H1 (cell line): Measurements from ENCODE around the gene FAM222B. TPM values are rescaled to one million over a fixed set of nuclear protein-coding genes. Genes with fewer than 3 reads are reported as not detected.
A peak's percentile ranks its signal among the peaks of the same experiment; 100 is the strongest.

Source experiments
- CTCF ChIA-PET: fragments of 300-600 bp; sonication (Branson Sonifier 250); formaldehyde crosslinking; loops from one replicate; lab custom pipeline; 2021; ENCODE audit not compliant: partially characterized antibody; lab: Charles Lee
- POLR2A ChIA-PET: fragments of 300-600 bp; sonication (Branson Sonifier 250); formaldehyde crosslinking; loops from one replicate; lab custom pipeline; 2021; ENCODE audit warnings: inconsistent platforms; ENCODE audit not compliant: partially characterized antibody; lab: Charles Lee
- DNase-seq, 2 experiments: peaks; one replicate each; pipeline versions ENCODE4 v3.0.0 to v3.0.0-alpha.2; 2010 to 2022; ENCODE audit warnings: low spot score in 2 of 2, low read depth in 1 of 2, mixed read lengths in 1 of 2
- FAIRE-seq: peaks from 2 replicates; lab custom pipeline; 2011; peaks lifted over from hg19 to GRCh38; lab: Jason Lieb, UNC
- H2AFZ ChIP-seq: 2 replicates; pipeline ENCODE4 v1.8.1; 2012; ENCODE audit warnings: low read length, inconsistent platforms
- H2AK5ac ChIP-seq: 2 replicates; pipeline ENCODE4 v1.6.1; 2013; ENCODE audit warnings: low read depth, low read length
- H2BK120ac ChIP-seq: replicated peaks from 2 replicates; pipeline ENCODE3; 2013; ENCODE audit warnings: low read depth, low read length, inconsistent platforms
- H2BK12ac ChIP-seq: 2 replicates; pipeline ENCODE4 v1.6.1; 2013; ENCODE audit warnings: low read depth, low read length
- H2BK15ac ChIP-seq: 2 replicates; pipeline ENCODE4 v1.6.1; 2013; ENCODE audit warnings: low read length
- H2BK20ac ChIP-seq: 2 replicates; pipeline ENCODE4 v1.6.1; 2013; ENCODE audit warnings: low read length
- H2BK5ac ChIP-seq: 2 replicates; pipeline ENCODE4 v1.6.1; 2013; ENCODE audit warnings: low read depth, low read length
- H3K14ac ChIP-seq: 2 replicates; pipeline ENCODE4 v1.6.1; 2013; ENCODE audit warnings: inconsistent platforms; ENCODE audit not compliant: insufficient read length
- H3K18ac ChIP-seq: 2 replicates; pipeline ENCODE4 v1.6.1; 2013; ENCODE audit warnings: low read length; ENCODE audit errors: extremely low read depth
- H3K23ac ChIP-seq: 2 replicates; pipeline ENCODE4 v1.6.1; 2013; ENCODE audit warnings: inconsistent platforms; ENCODE audit not compliant: insufficient read length
- H3K23me2 ChIP-seq: 2 replicates; pipeline ENCODE4 v1.6.1; 2013; ENCODE audit warnings: low read depth, low read length
- H3K27ac ChIP-seq: 2 replicates; pipeline ENCODE4 v1.6.1; 2011; ENCODE audit warnings: low read depth, low read length, inconsistent platforms
- H3K27me3 ChIP-seq, 4 experiments: replicated peaks in 1 of 4; 1 replicate in 1 of 4; 2 replicates in 3 of 4; pipeline versions ENCODE4 v1.6.1 to v1.8.1; 2011 to 2013; ENCODE audit warnings: low read length in 3 of 4, mild to moderate bottlenecking in 3 of 4, inconsistent platforms in 2 of 4, mixed read lengths in 2 of 4, moderate library complexity in 1 of 4; ENCODE audit not compliant: control insufficient read depth in 3 of 4, insufficient read depth in 3 of 4; ENCODE audit errors: extremely low read depth in 1 of 4
- H3K36me3 ChIP-seq, 4 experiments: 2 replicates each; pipeline versions ENCODE4 v1.6.1 to v1.8.1; 2011 to 2013; ENCODE audit warnings: mild to moderate bottlenecking in 4 of 4, low read length in 3 of 4, moderate library complexity in 2 of 4, control low read depth in 1 of 4, inconsistent platforms in 1 of 4; ENCODE audit not compliant: insufficient read depth in 4 of 4, control insufficient read depth in 2 of 4
- H3K4ac ChIP-seq: replicated peaks from 2 replicates; pipeline ENCODE3; 2013; ENCODE audit warnings: low read length, low read depth, mixed read lengths, inconsistent platforms; ENCODE audit not compliant: insufficient read length
- H3K4me1 ChIP-seq, 4 experiments: replicated peaks in 1 of 4; 1 replicate in 1 of 4; 2 replicates in 3 of 4; pipeline versions ENCODE4 v1.6.1 to v1.8.1; 2011 to 2013; ENCODE audit warnings: low read length in 3 of 4, inconsistent platforms in 2 of 4, mixed read lengths in 1 of 4; ENCODE audit not compliant: insufficient read depth in 4 of 4, control insufficient read depth in 3 of 4
- H3K4me2 ChIP-seq, 2 experiments: 2 replicates each; pipeline versions ENCODE4 v1.6.1 to v1.8.1; 2011 to 2013; ENCODE audit warnings: low read depth in 2 of 2, low read length in 2 of 2, control low read depth in 1 of 2, inconsistent platforms in 1 of 2, mild to moderate bottlenecking in 1 of 2; ENCODE audit not compliant: insufficient read depth in 1 of 2
- H3K4me3 ChIP-seq, 4 experiments: fragments of 200-600, 300-600 bp in 1 of 4; sonication (generic), shearing (Covaris generic), sonication (Bioruptor Twin) in 1 of 4; 2 replicates each; pipeline versions ENCODE4 v1.5.1 to v1.8.1; 2011 to 2016; ENCODE audit warnings: low read length in 4 of 4, low read depth in 3 of 4, control low read depth in 2 of 4, inconsistent platforms in 2 of 4, mild to moderate bottlenecking in 2 of 4, mixed read lengths in 1 of 4, moderate library complexity in 1 of 4; ENCODE audit not compliant: insufficient read depth in 2 of 4; ENCODE audit errors: extremely low read depth in 1 of 4
- H3K56ac ChIP-seq: replicated peaks from 2 replicates; pipeline ENCODE3; 2013; ENCODE audit warnings: low read depth, mild to moderate bottlenecking, mixed read lengths, low read length, inconsistent platforms; ENCODE audit not compliant: insufficient read length
- H3K79me1 ChIP-seq: 2 replicates; pipeline ENCODE4 v1.6.1; 2013; ENCODE audit warnings: low read depth, low read length, control low read depth
- H3K79me2 ChIP-seq, 2 experiments: 2 replicates each; pipeline versions ENCODE4 v1.6.1 to v1.8.1; 2012 to 2013; ENCODE audit warnings: low read length in 2 of 2, mild to moderate bottlenecking in 2 of 2, inconsistent platforms in 1 of 2; ENCODE audit not compliant: insufficient read depth in 2 of 2, control insufficient read depth in 1 of 2
- H3K9ac ChIP-seq, 4 experiments: replicated peaks in 1 of 4; 1 replicate in 1 of 4; 2 replicates in 3 of 4; pipeline versions ENCODE4 v1.6.1 to v1.8.1; 2011 to 2013; ENCODE audit warnings: low read depth in 3 of 4, low read length in 3 of 4, control low read depth in 2 of 4, mild to moderate bottlenecking in 2 of 4, moderate library complexity in 2 of 4, inconsistent platforms in 1 of 4; ENCODE audit errors: extremely low read depth in 1 of 4
- H3K9me3 ChIP-seq, 2 experiments: 2 replicates each; pipeline versions ENCODE4 v1.6.1 to v1.8.1; 2012 to 2013; ENCODE audit warnings: mild to moderate bottlenecking in 2 of 2, moderate library complexity in 2 of 2, control low read depth in 1 of 2, inconsistent platforms in 1 of 2, low read depth in 1 of 2, low read length in 1 of 2, mixed read lengths in 1 of 2; ENCODE audit not compliant: insufficient read depth in 2 of 2
- H4K20me1 ChIP-seq, 2 experiments: replicated peaks in 1 of 2; 2 replicates each; pipeline versions ENCODE3 to v1.8.1; 2011 to 2013; ENCODE audit warnings: inconsistent platforms in 2 of 2, low read length in 2 of 2, mild to moderate bottlenecking in 1 of 2; ENCODE audit not compliant: insufficient read depth in 2 of 2, control insufficient read depth in 1 of 2
- H4K5ac ChIP-seq: 2 replicates; pipeline ENCODE4 v1.6.1; 2013; ENCODE audit warnings: low read length, low read depth, mixed read lengths, inconsistent platforms; ENCODE audit not compliant: insufficient read length
- H4K8ac ChIP-seq: 2 replicates; pipeline ENCODE4 v1.8.0; 2013; ENCODE audit warnings: mild to moderate bottlenecking, moderate library complexity, low read length, inconsistent platforms; ENCODE audit not compliant: insufficient read depth; ENCODE audit errors: extremely low read depth
- H4K91ac ChIP-seq: replicated peaks from 2 replicates; pipeline ENCODE3; 2013; ENCODE audit warnings: low read length, mixed read lengths, inconsistent platforms; ENCODE audit not compliant: insufficient read length
- FOSL1 ChIP-seq: IDR thresholded peaks from 2 replicates; pipeline ENCODE4 v1.6.1; 2011; ENCODE audit warnings: mild to moderate bottlenecking, low read depth, low read length, moderate library complexity; ENCODE audit not compliant: insufficient read depth
- SRF ChIP-seq: IDR thresholded peaks from 2 replicates; pipeline ENCODE4 v1.6.1; 2011; ENCODE audit warnings: mild to moderate bottlenecking, low read depth, low read length, moderate library complexity
- TBP ChIP-seq: IDR thresholded peaks from 2 replicates; pipeline ENCODE4 v1.6.1; 2011; ENCODE audit warnings: low read depth, low read length, improper control_type of control experiment
- TEAD4 ChIP-seq: IDR thresholded peaks from 2 replicates; pipeline ENCODE4 v1.6.1; 2012; ENCODE audit warnings: low read depth, low read length, inconsistent platforms, mixed read lengths
- ZNF274 ChIP-seq: IDR thresholded peaks from 2 replicates; pipeline ENCODE4 v1.7.0; 2012; ENCODE audit warnings: low read length, borderline replicate concordance; ENCODE audit errors: extremely low read depth
- WGBS, 2 experiments: shearing (Covaris generic) in 1 of 2; methylation state at CpG; one replicate each; pipeline versions ENCODE4 v1.1.6 to v1.1.7; 2013 to 2015; ENCODE audit warnings: low lambda C conversion rate in 2 of 2, mixed read lengths in 2 of 2, inconsistent platforms in 1 of 2, low coverage in 1 of 2, missing lambda C conversion rate in 1 of 2; ENCODE audit not compliant: insufficient replicate concordance in 2 of 2, insufficient coverage in 1 of 2, insufficient read length in 1 of 2; ENCODE audit errors: extremely low coverage in 1 of 2, missing lambda C conversion rate in 1 of 2; 5-methylcytosine and 5-hydroxymethylcytosine counted together
- polyA plus RNA-seq, 7 experiments: library from polyadenylated mRNA; depleted of rRNA in 3 of 7; stranded (reverse) in 5 of 7; unstranded in 2 of 7; fragments of >200 nt in 5 of 7; fragments of 200-250 nt in 2 of 7; gene quantifications; 1 replicate in 5 of 7; 2 replicates in 1 of 7; 4 replicates in 1 of 7; pipeline versions ENCODE4 v1.2.1 to v1.2.3, GENCODE V29; 2011 to 2013; ENCODE audit warnings: missing spikeins in 2 of 7, mixed read lengths in 2 of 7
- total RNA-seq: library from RNA; stranded (reverse); fragmentation: NEBNext Ultra II Directional; extraction: Animal tissue kit (Norgen Biotek cat#: 25700); gene quantifications from 2 replicates; pipeline ENCODE4 v1.2.1, GENCODE V29; 2021

FAM222B gene
- total and polyA plus RNA-seq, 2 of the 8 experiments (the other 6 are each of a cell fraction or from before 2014, with no cell fraction given), result 42.1 to 81.7 TPM

GRCh38 chr17:28726226-28726626, 116.4 kb downstream of the FAM222B start, which contains the start of gene TLCD1:
TLCD1 (minus strand) TSS chr17:28726233; CDS start chr17:28726097, 136 bp downstream.
- Histone ChIP-seq H3K56ac (peak within 1 kb of the TSS; percentile 92), H3K79me1 (no peaks in the 10 kb centered on the region; the same call in 1 of the 2 replicates), H3K4me2 (peak within 1 kb of the TSS; percentile 95 to 99), H3K4ac (peak within 1 kb of the TSS; percentile 97), H3K9ac (peak within 1 kb of the TSS; percentile 82 to 93 (median 91)), H3K4me1 (peaks cover 0 to 15% (median 6%) of the 10 kb centered on the region in 4 experiments; a peak in 6 of 7 replicates), H3K23me2 (peaks cover 17% of the 10 kb centered on the region; the same call in 1 of the 2 replicates), H3K27me3 (no peaks in the 10 kb centered on the region), H2AK5ac (peak within 1 kb of the TSS; percentile 67), H2BK5ac (peak within 1 kb of the TSS; percentile 96), H2BK120ac (peak within 1 kb of the TSS; percentile 84), H4K91ac (peak within 1 kb of the TSS; percentile 99), H3K27ac (peak within 1 kb of the TSS; percentile 89), H3K23ac (no peak within 1 kb of the TSS), H2BK20ac (peak within 1 kb of the TSS; percentile 72; the same call in 1 of the 2 replicates), H2BK12ac (peak within 1 kb of the TSS; percentile 96; the same call in 1 of the 2 replicates), H4K8ac (peak within 1 kb of the TSS; percentile 97), H2BK15ac (peak within 1 kb of the TSS; percentile 72; the same call in 1 of the 2 replicates), H3K4me3 (peak within 1 kb of the TSS; percentile 81 to 97 (median 89)), H4K5ac (peak within 1 kb of the TSS; percentile 93), H3K36me3 (peaks cover 19 to 39% (median 33%) of the 10 kb centered on the region in 4 experiments), H3K79me2 (peaks cover 0 to 26% of the 10 kb centered on the region in 2 experiments; a peak in 2 of 4 replicates), H3K18ac (peak within 1 kb of the TSS; percentile 98), H3K9me3 (no peaks in the 10 kb centered on the region), H3K14ac (peak within 1 kb of the TSS; percentile 68), H2AFZ (no peak within 1 kb of the TSS; the same call in 1 of the 2 replicates), H4K20me1 (peaks cover 6 to 16% of the 10 kb centered on the region in 2 experiments)
- CTCF ChIA-PET, result interaction anchor here (0.6 to 16.9 kb wide), 34 partner anchors 9 to 227 kb away, joined by 3 to 316 read pairs (median 6); partner anchors contain the start of genes DHRS13, FLOT2, PROCA1 and TRAF4
- FAIRE-seq, result no peak
- POLR2A ChIA-PET, result interaction anchor here (0.7 to 17.6 kb wide), 22 partner anchors 7 to 242 kb away, joined by 3 to 813 read pairs (median 6); partner anchors contain the start of genes DHRS13, FAM222B, FLOT2 and PHF12
- no peak for DNase-seq
- WGBS, 2 experiments, result 2% methylated on average over 29 of the region's 49 CpGs; no CpG with 5 or more reads in 1 of the 2 experiments
- TF ChIP-seq TBP (no peak), FOSL1 (no peak), ZNF274 (no peak), SRF (no peak), TEAD4 (no peak)
